PC-9 (cell line): ENCODE data around the gene VWA3B.

ENCODE experiments used
- EZH2 ChIP-seq: fragments of 200-600 bp; sonication (generic); IDR thresholded peaks from 2 replicates; pipeline ENCODE4 v1.8.0; 2017; ENCODE audit warnings: antibody characterized with exemption, low read depth
- TF ChIP-seq, protein P1 (sequence below): fragments of 200-600 bp; sonication (generic); conservative IDR thresholded peaks from 2 replicates; pipeline ENCODE4 v1.6.1; 2017; ENCODE audit warnings: mixed run types, antibody characterized with exemption, mild to moderate bottlenecking, moderate library complexity

DNA sequence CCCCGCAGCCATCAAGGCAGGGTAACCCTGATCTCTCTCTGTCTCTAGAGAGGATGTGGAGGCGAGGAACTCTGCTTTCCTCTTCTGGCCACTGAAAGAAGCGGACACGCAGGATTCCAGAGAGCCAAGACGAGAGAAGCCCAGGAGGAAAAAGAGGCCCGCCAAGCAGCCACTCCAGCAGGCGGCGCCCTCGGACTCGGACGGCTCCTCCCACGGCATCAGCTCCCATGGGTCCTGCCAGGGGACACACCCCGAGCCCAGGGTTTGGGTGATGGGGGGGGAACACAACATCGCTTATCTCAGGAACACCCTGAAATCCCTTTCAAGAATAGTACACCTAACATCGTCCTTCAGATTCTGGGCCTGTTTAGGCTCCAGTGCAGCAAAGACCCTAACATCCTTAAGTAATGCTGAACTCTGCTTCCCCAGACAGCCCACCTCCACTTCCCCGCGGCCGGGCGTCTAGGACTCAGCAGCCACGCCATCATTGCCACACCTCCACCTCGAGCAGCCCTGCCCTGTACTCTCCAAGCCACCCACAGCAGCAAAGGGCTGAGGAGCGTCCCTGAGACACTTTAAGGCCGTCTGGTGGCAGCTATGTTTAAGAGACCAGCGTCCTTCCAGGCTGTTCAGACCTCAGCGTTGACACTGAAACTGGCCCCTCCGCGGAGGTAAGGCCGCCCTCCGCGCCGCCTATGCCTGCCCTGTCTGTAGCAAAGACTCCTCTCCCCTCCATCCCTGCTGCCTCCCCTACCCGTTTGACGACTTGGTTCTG lies 225.0 kb downstream of the VWA3B start:
- no peak for TF ChIP-seq EZH2
- TF ChIP-seq, protein P1, sequence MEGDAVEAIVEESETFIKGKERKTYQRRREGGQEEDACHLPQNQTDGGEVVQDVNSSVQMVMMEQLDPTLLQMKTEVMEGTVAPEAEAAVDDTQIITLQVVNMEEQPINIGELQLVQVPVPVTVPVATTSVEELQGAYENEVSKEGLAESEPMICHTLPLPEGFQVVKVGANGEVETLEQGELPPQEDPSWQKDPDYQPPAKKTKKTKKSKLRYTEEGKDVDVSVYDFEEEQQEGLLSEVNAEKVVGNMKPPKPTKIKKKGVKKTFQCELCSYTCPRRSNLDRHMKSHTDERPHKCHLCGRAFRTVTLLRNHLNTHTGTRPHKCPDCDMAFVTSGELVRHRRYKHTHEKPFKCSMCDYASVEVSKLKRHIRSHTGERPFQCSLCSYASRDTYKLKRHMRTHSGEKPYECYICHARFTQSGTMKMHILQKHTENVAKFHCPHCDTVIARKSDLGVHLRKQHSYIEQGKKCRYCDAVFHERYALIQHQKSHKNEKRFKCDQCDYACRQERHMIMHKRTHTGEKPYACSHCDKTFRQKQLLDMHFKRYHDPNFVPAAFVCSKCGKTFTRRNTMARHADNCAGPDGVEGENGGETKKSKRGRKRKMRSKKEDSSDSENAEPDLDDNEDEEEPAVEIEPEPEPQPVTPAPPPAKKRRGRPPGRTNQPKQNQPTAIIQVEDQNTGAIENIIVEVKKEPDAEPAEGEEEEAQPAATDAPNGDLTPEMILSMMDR = peak; percentile 51
